SK-N-SH (cell line): ENCODE data around the gene SP6. TPM values are rescaled to one million over a fixed set of nuclear protein-coding genes. Genes with fewer than 3 reads are reported as not detected.
A peak's percentile ranks its signal among the peaks of the same experiment; 100 is the strongest.

Source experiments
- CTCF ChIA-PET: fragments of 300-600, 350-600 bp; formaldehyde crosslinking; extraction: SDS; loops from one replicate; lab custom pipeline; 2021; lab: Yijun Ruan, JAX
- POLR2A ChIA-PET: fragments of 350-600 bp; sonication (Branson Sonifier 250); formaldehyde crosslinking; extraction: SDS; loops from one replicate; lab custom pipeline; 2020; ENCODE audit warnings: antibody characterized with exemption, inconsistent platforms; lab: Yijun Ruan, JAX
- DNase-seq: peaks from one replicate; pipeline ENCODE4 v3.0.0; 2012
- H2AFZ ChIP-seq: fragments of 200-600 bp; sonication (generic); 2 replicates; pipeline ENCODE4 v1.8.1; 2016; ENCODE audit warnings: antibody characterized with exemption, mild to moderate bottlenecking, low read depth
- H3F3A ChIP-seq: fragments of 200-600 bp; sonication (generic); replicated peaks from 2 replicates; pipeline ENCODE3; 2016; ENCODE audit warnings: antibody characterized with exemption, mild to moderate bottlenecking; ENCODE audit not compliant: insufficient read depth
- H3K27ac ChIP-seq, 2 experiments: fragments of 200-500 bp in 1 of 2; fragments of 200-600 bp in 1 of 2; sonication (Bioruptor generic) in 1 of 2; sonication (generic), shearing (Covaris generic) in 1 of 2; 2 replicates each; pipeline versions ENCODE4 v1.5.1 to v1.6.1; 2014 to 2016; ENCODE audit warnings: low read depth in 2 of 2, inconsistent platforms in 1 of 2, low read length in 1 of 2, mild to moderate bottlenecking in 1 of 2, mixed read lengths in 1 of 2
- H3K27me3 ChIP-seq: fragments of 200-600 bp; sonication (generic), shearing (Covaris generic); 2 replicates; pipeline ENCODE4 v1.6.1; 2016; ENCODE audit warnings: mixed run types; ENCODE audit not compliant: insufficient read depth
- H3K36me3 ChIP-seq, 2 experiments: fragments of 200-500 bp in 1 of 2; fragments of 200-600 bp in 1 of 2; sonication (Bioruptor generic) in 1 of 2; sonication (generic) in 1 of 2; replicated peaks in 1 of 2; 2 replicates each; pipeline versions ENCODE3 to v1.5.1; 2014 to 2016; ENCODE audit warnings: low read length in 1 of 2, mild to moderate bottlenecking in 1 of 2; ENCODE audit not compliant: insufficient read depth in 2 of 2, control insufficient read depth in 1 of 2
- H3K4me1 ChIP-seq, 2 experiments: fragments of 200-500 bp in 1 of 2; fragments of 200-600 bp in 1 of 2; sonication (Bioruptor generic) in 1 of 2; sonication (generic), shearing (Covaris generic) in 1 of 2; 2 replicates each; pipeline versions ENCODE4 v1.5.1 to v1.6.1; 2014 to 2016; ENCODE audit warnings: low read depth in 1 of 2, low read length in 1 of 2, mixed run types in 1 of 2; ENCODE audit not compliant: insufficient read depth in 2 of 2, control insufficient read depth in 1 of 2
- H3K4me2 ChIP-seq: fragments of 200-600 bp; sonication (generic), shearing (Covaris generic); 2 replicates; pipeline ENCODE4 v1.6.1; 2017; ENCODE audit warnings: mixed run types
- H3K4me3 ChIP-seq, 2 experiments: fragments of 200-500 bp in 1 of 2; fragments of 200-600 bp in 1 of 2; sonication (Bioruptor generic) in 1 of 2; sonication (generic), shearing (Covaris generic) in 1 of 2; 2 replicates each; pipeline versions ENCODE4 v1.5.1 to v1.8.1; 2014 to 2016; ENCODE audit warnings: low read depth in 2 of 2, inconsistent platforms in 1 of 2, low read length in 1 of 2, mild to moderate bottlenecking in 1 of 2, mixed read lengths in 1 of 2, moderate library complexity in 1 of 2
- H3K79me2 ChIP-seq: fragments of 200-600 bp; sonication (generic); 2 replicates; pipeline ENCODE4 v1.8.1; 2017; ENCODE audit warnings: mild to moderate bottlenecking; ENCODE audit not compliant: insufficient read depth
- H3K9ac ChIP-seq: fragments of 200-600 bp; sonication (generic); 2 replicates; pipeline ENCODE4 v1.6.1; 2017; ENCODE audit warnings: mixed run types
- H3K9me2 ChIP-seq: fragments of 200-600 bp; sonication (generic); 2 replicates; pipeline ENCODE4 v1.6.1; 2017; ENCODE audit warnings: mixed run types
- H3K9me3 ChIP-seq: fragments of 200-600 bp; sonication (generic); 2 replicates; pipeline ENCODE4 v1.6.1; 2017; ENCODE audit warnings: mixed run types, mild to moderate bottlenecking, moderate library complexity
- H4K20me1 ChIP-seq: fragments of 200-600 bp; sonication (generic); 2 replicates; pipeline ENCODE4 v1.6.1; 2017; ENCODE audit warnings: mild to moderate bottlenecking, mixed run types; ENCODE audit not compliant: insufficient read depth
- CHD2 ChIP-seq: fragments of 150-350 bp; IDR thresholded peaks from 2 replicates; pipeline ENCODE4 v1.6.1; 2018; ENCODE audit warnings: low read length; ENCODE audit not compliant: partially characterized antibody
- ELF1 ChIP-seq: IDR thresholded peaks from 2 replicates; pipeline ENCODE4 v1.4.0; 2012
- EP300 ChIP-seq, 2 experiments: IDR thresholded peaks; 2 replicates each; pipeline versions ENCODE4 v1.4.0 to v1.6.1; 2012; ENCODE audit warnings: borderline replicate concordance in 1 of 2, low read depth in 1 of 2, low read length in 1 of 2
- EZH2phosphoT487 ChIP-seq: fragments of 200-600 bp; sonication (generic); IDR thresholded peaks from 2 replicates; pipeline ENCODE4 v1.6.1; 2017; ENCODE audit warnings: low read depth, mixed run types, mild to moderate bottlenecking, antibody characterized with exemption, moderate library complexity, borderline replicate concordance
- FOXJ3 ChIP-seq: sonication (generic); formaldehyde crosslinking; IDR thresholded peaks from 2 replicates; pipeline ENCODE4 v1.5.1; 2020; ENCODE audit warnings: mild to moderate bottlenecking, missing genetic modification reagents
- FOXM1 ChIP-seq: IDR thresholded peaks from 2 replicates; pipeline ENCODE4 v1.4.0; 2012; ENCODE audit warnings: low read depth, mild to moderate bottlenecking
- GABPA ChIP-seq: IDR thresholded peaks from 2 replicates; pipeline ENCODE4 v1.4.0; 2012; ENCODE audit warnings: low read depth, mild to moderate bottlenecking
- JUND ChIP-seq: IDR thresholded peaks from 2 replicates; pipeline ENCODE4 v1.4.0; 2012
- MEF2A ChIP-seq: IDR thresholded peaks from 2 replicates; pipeline ENCODE4 v1.4.0; 2012; ENCODE audit warnings: low read depth, borderline replicate concordance
- MXI1 ChIP-seq: IDR thresholded peaks from 2 replicates; pipeline ENCODE4 v1.6.1; 2012; ENCODE audit warnings: mild to moderate bottlenecking, low read depth, low read length, improper control_type of control experiment
- NFIC ChIP-seq: IDR thresholded peaks from 2 replicates; pipeline ENCODE4 v1.4.0; 2012; ENCODE audit warnings: borderline replicate concordance
- POLR2AphosphoS5 ChIP-seq: IDR thresholded peaks from 2 replicates; pipeline ENCODE4 v1.6.1; 2012; ENCODE audit warnings: low read depth, low read length
- RAD21 ChIP-seq: IDR thresholded peaks from 2 replicates; pipeline ENCODE4 v1.6.1; 2012; ENCODE audit warnings: mild to moderate bottlenecking, low read length
- RCOR1 ChIP-seq: fragments of 150-350 bp; IDR thresholded peaks from 2 replicates; pipeline ENCODE4 v1.6.1; 2017; ENCODE audit warnings: antibody characterized with exemption, low read length
- RXRA ChIP-seq: IDR thresholded peaks from 2 replicates; pipeline ENCODE4 v1.4.0; 2012; ENCODE audit warnings: low read depth, mild to moderate bottlenecking, borderline replicate concordance
- SIN3A ChIP-seq: IDR thresholded peaks from 2 replicates; pipeline ENCODE4 v1.6.1; 2012; ENCODE audit warnings: low read depth, mild to moderate bottlenecking, low read length, moderate library complexity, borderline replicate concordance
- SMC3 ChIP-seq: IDR thresholded peaks from 2 replicates; pipeline ENCODE4 v1.6.1; 2012; ENCODE audit warnings: low read depth, low read length, improper control_type of control experiment
- TAF1 ChIP-seq: IDR thresholded peaks from 2 replicates; pipeline ENCODE4 v1.6.1; 2012; ENCODE audit warnings: low read depth, mild to moderate bottlenecking, low read length, moderate library complexity, borderline replicate concordance
- TCF12 ChIP-seq: IDR thresholded peaks from 2 replicates; pipeline ENCODE4 v1.4.0; 2012
- TEAD4 ChIP-seq: IDR thresholded peaks from 2 replicates; pipeline ENCODE4 v1.4.0; 2012; ENCODE audit warnings: mild to moderate bottlenecking, borderline replicate concordance; ENCODE audit not compliant: insufficient read depth
- WGBS: methylation state at CpG from one replicate; pipeline ENCODE4 v1.1.6; 2017; ENCODE audit warnings: low lambda C conversion rate; 5-methylcytosine and 5-hydroxymethylcytosine counted together
- polyA plus RNA-seq, 3 experiments: library from polyadenylated mRNA; depleted of rRNA; stranded (reverse); fragments of >200 nt; gene quantifications; 2 replicates each; pipeline ENCODE4 v1.2.3, GENCODE V29; 2012
- TF ChIP-seq, protein P1 (sequence below): fragments of 150-350 bp; IDR thresholded peaks from 2 replicates; pipeline ENCODE4 v1.6.1; 2016; ENCODE audit warnings: mild to moderate bottlenecking, low read depth, low read length
- TF ChIP-seq, protein P2 (sequence below): IDR thresholded peaks from 2 replicates; pipeline ENCODE4 v1.4.0; 2012; ENCODE audit warnings: low read depth, borderline replicate concordance
- TF ChIP-seq, protein P3 (sequence below): IDR thresholded peaks from 2 replicates; pipeline ENCODE4 v1.6.1; 2012; ENCODE audit warnings: mild to moderate bottlenecking, low read depth, low read length, moderate library complexity
- TF ChIP-seq, protein P4 (sequence below): fragments of 200-600 bp; sonication (generic); IDR thresholded peaks from 2 replicates; pipeline ENCODE4 v1.6.1; 2017; ENCODE audit warnings: antibody characterized with exemption, mild to moderate bottlenecking, moderate library complexity
- TF ChIP-seq, protein P5 (sequence below): IDR thresholded peaks from 2 replicates; pipeline ENCODE4 v1.4.0; 2012; ENCODE audit warnings: low read depth

SP6 gene
- polyA plus RNA-seq, 1 of the 3 experiments (the other 2 are of a cell fraction), result 0.03 TPM

DNA sequence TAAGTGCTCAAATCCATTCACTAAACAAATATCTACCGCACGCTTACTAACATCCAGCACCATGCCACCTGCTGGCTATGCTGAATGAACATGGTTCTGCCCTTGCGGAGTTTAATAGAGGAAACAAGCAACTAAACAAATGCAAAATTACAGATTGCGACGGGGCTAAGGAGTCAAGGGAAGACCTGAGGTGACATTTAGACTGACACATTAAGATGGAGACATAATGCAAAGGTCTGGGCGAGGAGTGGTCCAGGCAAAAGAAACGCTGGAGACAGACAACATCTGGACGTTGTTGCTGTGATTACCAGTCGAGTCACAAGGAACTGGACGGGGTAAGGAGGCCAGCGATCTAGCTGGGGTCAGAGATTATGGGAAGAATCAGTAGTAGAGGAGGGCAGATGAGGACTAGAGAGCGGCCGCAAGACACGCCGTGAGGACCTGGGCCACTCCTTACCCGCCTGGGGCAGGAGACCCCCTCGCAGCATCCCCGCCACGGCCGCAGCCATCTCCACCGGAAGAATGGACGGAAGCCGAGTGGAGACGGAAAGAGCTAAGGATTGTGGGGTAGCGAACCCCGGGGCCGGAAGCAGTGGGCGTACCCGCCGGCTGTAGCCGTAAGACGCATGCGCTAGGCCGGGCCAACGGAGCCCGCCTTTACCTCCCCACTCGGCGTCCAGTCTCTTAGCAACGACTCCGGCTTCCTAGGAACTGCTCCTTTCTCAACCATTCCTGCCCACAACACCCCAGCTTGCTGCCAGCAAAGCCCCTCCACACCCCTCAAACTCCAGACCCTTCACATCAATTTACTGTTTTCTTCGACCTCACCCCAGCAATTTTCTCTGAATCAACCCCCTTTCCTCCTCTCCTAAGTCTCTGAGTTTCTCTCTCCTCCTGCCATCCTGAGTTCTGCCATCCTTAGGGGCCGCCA is 19.7 kb downstream of the SP6 start, which contains the start of the genes LRRC46 and MRPL10:
Gene LRRC46, plus strand, starts transcription at position 668 of the 931 bp plus-strand sequence. CDS start 320 bp downstream, outside the sequence.
Gene MRPL10, minus strand, starts transcription at position 539 of the 931 bp plus-strand sequence. Its CDS starts 30 bp downstream, at position 509.
- under 1% methylated on average over 42 of the region's 42 CpGs for WGBS
- Histone ChIP-seq H4K20me1 (no peaks in the 10 kb centered on the region), H3K9me2 (no peaks in the 10 kb centered on the region), H3K4me3 (peak within 1 kb of the TSS; percentile 77 to 93), H3K4me2 (peak within 1 kb of the TSS; percentile 97), H3K4me1 (peaks cover 9 to 15% of the 10 kb centered on the region in 2 experiments; a peak in 2 of 4 replicates), H3K36me3 (peaks cover 26 to 27% of the 10 kb centered on the region in 2 experiments), H3K27me3 (no peaks in the 10 kb centered on the region), H3K9me3 (no peaks in the 10 kb centered on the region), H3F3A (peaks cover 14% of the 10 kb centered on the region), H3K9ac (peak within 1 kb of the TSS; percentile 75), H3K79me2 (peaks cover 33% of the 10 kb centered on the region), H3K27ac (peak within 1 kb of the TSS; percentile 76 to 88), H2AFZ (peak within 1 kb of the TSS; percentile 89)
- POLR2A ChIA-PET, result interaction anchor here (0.6 to 1.7 kb wide), 9 partner anchors 8 to 98 kb away, joined by 3 to 28 read pairs (median 3); partner anchors contain the start of genes OSBPL7, SCRN2, SP2 and TBX21
- peak; percentile 100 for DNase-seq
- CTCF ChIA-PET, result interaction anchor here (0.6 to 22.8 kb wide), 14 partner anchors 9 to 187 kb away, joined by 3 to 573 read pairs (median 6); partner anchors contain the start of genes CDK5RAP3, OSBPL7, SCRN2 and SP6
- TF ChIP-seq SIN3A (peak; percentile 96), NFIC (peak; percentile 68), MEF2A (no peak), GABPA (peak; percentile 94), RXRA (no peak), JUND (no peak), TAF1 (peak; percentile 98), CHD2 (peak; percentile 77), FOXJ3 (CRISPR knock-in tag) (no peak; the same call in 1 of the 2 replicates), SMC3 (no peak), POLR2AphosphoS5 (peak; percentile 99), MXI1 (peak; percentile 82), EP300 (IDR thresholded peaks at IDR 0.05; ENCODE audit: borderline replicate concordance in 1 of 2, low read depth in 1 of 2, low read length in 1 of 2) (peak in 1 of 2 experiments; percentile 2; a peak in 1 of 4 replicates), RCOR1 (no peak; the same call in 1 of the 2 replicates), TCF12 (0 out of 2 replicates have a peak, but pooled peaks have one; percentile 50), RAD21 (peak; percentile 28; the same call in 1 of the 2 replicates), TEAD4 (no peak), EZH2phosphoT487 (no peak), ELF1 (peak; percentile 94), FOXM1 (no peak)
- TF ChIP-seq, protein P1, sequence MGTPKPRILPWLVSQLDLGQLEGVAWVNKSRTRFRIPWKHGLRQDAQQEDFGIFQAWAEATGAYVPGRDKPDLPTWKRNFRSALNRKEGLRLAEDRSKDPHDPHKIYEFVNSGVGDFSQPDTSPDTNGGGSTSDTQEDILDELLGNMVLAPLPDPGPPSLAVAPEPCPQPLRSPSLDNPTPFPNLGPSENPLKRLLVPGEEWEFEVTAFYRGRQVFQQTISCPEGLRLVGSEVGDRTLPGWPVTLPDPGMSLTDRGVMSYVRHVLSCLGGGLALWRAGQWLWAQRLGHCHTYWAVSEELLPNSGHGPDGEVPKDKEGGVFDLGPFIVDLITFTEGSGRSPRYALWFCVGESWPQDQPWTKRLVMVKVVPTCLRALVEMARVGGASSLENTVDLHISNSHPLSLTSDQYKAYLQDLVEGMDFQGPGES, result no peak
- TF ChIP-seq, protein P2, sequence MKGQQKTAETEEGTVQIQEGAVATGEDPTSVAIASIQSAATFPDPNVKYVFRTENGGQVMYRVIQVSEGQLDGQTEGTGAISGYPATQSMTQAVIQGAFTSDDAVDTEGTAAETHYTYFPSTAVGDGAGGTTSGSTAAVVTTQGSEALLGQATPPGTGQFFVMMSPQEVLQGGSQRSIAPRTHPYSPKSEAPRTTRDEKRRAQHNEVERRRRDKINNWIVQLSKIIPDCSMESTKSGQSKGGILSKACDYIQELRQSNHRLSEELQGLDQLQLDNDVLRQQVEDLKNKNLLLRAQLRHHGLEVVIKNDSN, result no peak; the same call in 1 of the 2 replicates
- TF ChIP-seq, protein P3, sequence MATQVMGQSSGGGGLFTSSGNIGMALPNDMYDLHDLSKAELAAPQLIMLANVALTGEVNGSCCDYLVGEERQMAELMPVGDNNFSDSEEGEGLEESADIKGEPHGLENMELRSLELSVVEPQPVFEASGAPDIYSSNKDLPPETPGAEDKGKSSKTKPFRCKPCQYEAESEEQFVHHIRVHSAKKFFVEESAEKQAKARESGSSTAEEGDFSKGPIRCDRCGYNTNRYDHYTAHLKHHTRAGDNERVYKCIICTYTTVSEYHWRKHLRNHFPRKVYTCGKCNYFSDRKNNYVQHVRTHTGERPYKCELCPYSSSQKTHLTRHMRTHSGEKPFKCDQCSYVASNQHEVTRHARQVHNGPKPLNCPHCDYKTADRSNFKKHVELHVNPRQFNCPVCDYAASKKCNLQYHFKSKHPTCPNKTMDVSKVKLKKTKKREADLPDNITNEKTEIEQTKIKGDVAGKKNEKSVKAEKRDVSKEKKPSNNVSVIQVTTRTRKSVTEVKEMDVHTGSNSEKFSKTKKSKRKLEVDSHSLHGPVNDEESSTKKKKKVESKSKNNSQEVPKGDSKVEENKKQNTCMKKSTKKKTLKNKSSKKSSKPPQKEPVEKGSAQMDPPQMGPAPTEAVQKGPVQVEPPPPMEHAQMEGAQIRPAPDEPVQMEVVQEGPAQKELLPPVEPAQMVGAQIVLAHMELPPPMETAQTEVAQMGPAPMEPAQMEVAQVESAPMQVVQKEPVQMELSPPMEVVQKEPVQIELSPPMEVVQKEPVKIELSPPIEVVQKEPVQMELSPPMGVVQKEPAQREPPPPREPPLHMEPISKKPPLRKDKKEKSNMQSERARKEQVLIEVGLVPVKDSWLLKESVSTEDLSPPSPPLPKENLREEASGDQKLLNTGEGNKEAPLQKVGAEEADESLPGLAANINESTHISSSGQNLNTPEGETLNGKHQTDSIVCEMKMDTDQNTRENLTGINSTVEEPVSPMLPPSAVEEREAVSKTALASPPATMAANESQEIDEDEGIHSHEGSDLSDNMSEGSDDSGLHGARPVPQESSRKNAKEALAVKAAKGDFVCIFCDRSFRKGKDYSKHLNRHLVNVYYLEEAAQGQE, result peak; percentile 68
- TF ChIP-seq, protein P4, sequence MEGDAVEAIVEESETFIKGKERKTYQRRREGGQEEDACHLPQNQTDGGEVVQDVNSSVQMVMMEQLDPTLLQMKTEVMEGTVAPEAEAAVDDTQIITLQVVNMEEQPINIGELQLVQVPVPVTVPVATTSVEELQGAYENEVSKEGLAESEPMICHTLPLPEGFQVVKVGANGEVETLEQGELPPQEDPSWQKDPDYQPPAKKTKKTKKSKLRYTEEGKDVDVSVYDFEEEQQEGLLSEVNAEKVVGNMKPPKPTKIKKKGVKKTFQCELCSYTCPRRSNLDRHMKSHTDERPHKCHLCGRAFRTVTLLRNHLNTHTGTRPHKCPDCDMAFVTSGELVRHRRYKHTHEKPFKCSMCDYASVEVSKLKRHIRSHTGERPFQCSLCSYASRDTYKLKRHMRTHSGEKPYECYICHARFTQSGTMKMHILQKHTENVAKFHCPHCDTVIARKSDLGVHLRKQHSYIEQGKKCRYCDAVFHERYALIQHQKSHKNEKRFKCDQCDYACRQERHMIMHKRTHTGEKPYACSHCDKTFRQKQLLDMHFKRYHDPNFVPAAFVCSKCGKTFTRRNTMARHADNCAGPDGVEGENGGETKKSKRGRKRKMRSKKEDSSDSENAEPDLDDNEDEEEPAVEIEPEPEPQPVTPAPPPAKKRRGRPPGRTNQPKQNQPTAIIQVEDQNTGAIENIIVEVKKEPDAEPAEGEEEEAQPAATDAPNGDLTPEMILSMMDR, result peak; percentile 77
- TF ChIP-seq, protein P5, sequence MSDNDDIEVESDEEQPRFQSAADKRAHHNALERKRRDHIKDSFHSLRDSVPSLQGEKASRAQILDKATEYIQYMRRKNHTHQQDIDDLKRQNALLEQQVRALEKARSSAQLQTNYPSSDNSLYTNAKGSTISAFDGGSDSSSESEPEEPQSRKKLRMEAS, result peak; percentile 79
